CD4-positive, alpha-beta T cell (primary cell): ENCODE results near the gene SFSWAP. TPM values are rescaled to one million over a fixed set of nuclear protein-coding genes. Genes with fewer than 3 reads are reported as not detected.

Source experiments
- ATAC-seq: fragments of 200-7000 bp; cut with Tn5 transposase; one replicate; pipeline ENCODE4 v1.10.0; 2022; ENCODE audit warnings: mild to moderate bottlenecking; ENCODE audit not compliant: poor library complexity
- CTCF ChIA-PET: fragments of 350-600 bp; sonication (Branson Sonifier 250); formaldehyde crosslinking; loops from one replicate; lab custom pipeline; 2021; ENCODE audit warnings: antibody characterized with exemption, inconsistent platforms; lab: Charles Lee
- POLR2A ChIA-PET: fragments of 350-600 bp; sonication (Branson Sonifier 250); formaldehyde crosslinking; loops from one replicate; lab custom pipeline; 2021; ENCODE audit warnings: antibody characterized with exemption, inconsistent platforms; lab: Charles Lee
- DNase-seq, 14 experiments: peaks; one replicate each; pipeline ENCODE4 v3.0.0-alpha.2; 2013 to 2020; ENCODE audit warnings: mixed read lengths in 2 of 14
- H3K27ac ChIP-seq, 2 donors: one replicate each; pipeline versions ENCODE4 v1.5.1 to v1.7.0; 2013; ENCODE audit warnings: low read length in 2 of 2, low read depth in 1 of 2, mild to moderate bottlenecking in 1 of 2
- H3K27me3 ChIP-seq, 2 experiments: 1 replicate in 1 of 2; 2 replicates in 1 of 2; pipeline versions ENCODE4 v1.6.1 to v1.7.0; 2013; ENCODE audit warnings: low read length in 2 of 2, control low read depth in 1 of 2, mild to moderate bottlenecking in 1 of 2, moderate library complexity in 1 of 2; ENCODE audit not compliant: insufficient read depth in 2 of 2, control insufficient read depth in 1 of 2
- H3K36me3 ChIP-seq: one replicate; pipeline ENCODE4 v1.6.1; 2013; ENCODE audit warnings: low read length, control low read depth; ENCODE audit not compliant: insufficient read depth
- H3K4me1 ChIP-seq: one replicate; pipeline ENCODE4 v1.6.1; 2013; ENCODE audit warnings: low read length, control low read depth; ENCODE audit not compliant: insufficient read depth
- H3K4me3 ChIP-seq: one replicate; pipeline ENCODE4 v1.5.1; 2013; ENCODE audit warnings: mild to moderate bottlenecking, low read length, moderate library complexity
- H3K9me3 ChIP-seq, 2 experiments: 1 replicate in 1 of 2; 2 replicates in 1 of 2; pipeline versions ENCODE4 v1.6.1 to v1.7.0; 2013; ENCODE audit warnings: low read length in 2 of 2, mild to moderate bottlenecking in 2 of 2, control low read depth in 1 of 2, moderate library complexity in 1 of 2; ENCODE audit not compliant: control insufficient read depth in 1 of 2, insufficient read depth in 1 of 2
- H3K27ac Mint-ChIP-seq: one replicate; pipeline ENCODE4 v1.8.0; 2020; ENCODE audit warnings: mixed read lengths
- H3K27me3 Mint-ChIP-seq: one replicate; pipeline ENCODE4 v1.8.0; 2021; ENCODE audit warnings: mixed read lengths
- H3K36me3 Mint-ChIP-seq: one replicate; pipeline ENCODE4 v1.8.0; 2021; ENCODE audit warnings: low read depth, mixed read lengths
- H3K4me1 Mint-ChIP-seq: one replicate; pipeline ENCODE4 v1.8.0; 2021; ENCODE audit warnings: low read depth, mixed read lengths
- H3K4me3 Mint-ChIP-seq: one replicate; pipeline ENCODE4 v1.8.0; 2020; ENCODE audit warnings: mild to moderate bottlenecking, mixed read lengths
- H3K9me3 Mint-ChIP-seq: one replicate; pipeline ENCODE4 v1.8.0; 2020; ENCODE audit warnings: mixed read lengths
- CTCF ChIP-seq: fragments of 200-600 bp; IDR thresholded peaks from one replicate; pipeline ENCODE4 v1.8.0; 2022; ENCODE audit warnings: antibody characterized with exemption, mild to moderate bottlenecking
- intact Hi-C, 2 experiments: fragments of 100-400 bp; cut with DNase I in 1 of 2; cut with micrococcal nuclease in 1 of 2; formaldehyde crosslinking; loops; one replicate each; pipeline versions ENCODE4 v1.15.1 to v1.9.0; 2023 to 2025; cut with DNase I, micrococcal nuclease
- total RNA-seq, 174 experiments: library from RNA in 2 of 174; stranded (reverse) in 2 of 174; gene quantifications; one replicate each; pipeline ENCODE4 v1.2.3 and lab custom pipeline; 2021 to 2026

SFSWAP gene
- total RNA-seq, 2 experiments from 2014 or later, result 88.7 to 98.4 TPM

DNA sequence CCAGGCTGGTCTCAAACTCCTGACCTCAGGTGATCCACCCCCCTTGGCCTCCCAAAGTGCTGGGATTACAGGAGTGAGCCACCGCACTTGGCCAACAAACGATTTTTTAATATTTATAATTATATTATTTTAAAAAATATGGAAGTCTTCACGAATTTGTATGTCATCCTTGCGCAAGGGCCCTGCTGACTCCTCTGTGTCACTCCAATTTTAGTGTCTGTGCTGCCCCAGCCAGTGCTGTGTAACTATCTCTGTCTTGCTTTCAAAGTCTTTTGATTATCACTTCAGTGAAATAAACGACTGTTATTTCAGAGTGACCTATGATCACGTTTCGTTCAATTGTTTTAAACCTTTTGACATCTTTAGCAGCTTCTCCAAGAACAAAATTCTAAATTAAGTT is 104.2 kb downstream of the SFSWAP start:
- POLR2A ChIA-PET, result no interaction called here
- H3K4me1 Mint-ChIP-seq, result no peaks in the 10 kb centered on the region
- intact Hi-C loops, result no loop called here
- no peak overlapping the region for H3K27ac Mint-ChIP-seq
- TF ChIP-seq CTCF, result no peak
- H3K4me3 Mint-ChIP-seq, result no peak overlapping the region
- peaks cover 4% of the 10 kb centered on the region for H3K9me3 Mint-ChIP-seq
- Histone ChIP-seq H3K27ac (no peak overlapping the region), H3K27me3 (no peaks in the 10 kb centered on the region), H3K4me1 (no peaks in the 10 kb centered on the region), H3K36me3 (no peaks in the 10 kb centered on the region), H3K9me3 (peaks cover 0 to 26% of the 10 kb centered on the region in 2 experiments), H3K4me3 (no peak overlapping the region)
- H3K27me3 Mint-ChIP-seq, result no peaks in the 10 kb centered on the region
- peaks cover 5% of the 10 kb centered on the region for H3K36me3 Mint-ChIP-seq
- no peak for DNase-seq
- CTCF ChIA-PET, result no interaction called here
- ATAC-seq, result no peak

DNA sequence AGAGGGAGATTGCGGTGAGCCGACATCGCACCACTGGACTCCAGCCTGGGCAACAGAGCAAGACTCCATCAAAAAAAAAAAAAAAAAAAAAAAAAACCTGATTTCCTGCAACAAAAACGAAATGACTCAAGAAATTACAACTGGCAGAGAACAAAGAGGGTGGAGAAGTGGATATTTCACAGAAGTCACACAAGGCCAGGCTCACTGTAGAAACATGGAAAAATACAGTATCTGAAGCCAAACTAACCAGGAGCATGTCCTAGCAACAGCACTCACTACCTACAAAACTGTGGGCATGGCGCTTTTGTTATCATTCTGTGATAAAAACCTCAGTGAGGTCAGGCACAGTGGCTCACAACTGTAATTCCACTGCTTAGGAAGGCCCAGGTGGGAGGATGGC is 105.6 kb downstream of the SFSWAP start:
- Mint-ChIP-seq H3K4me1 (no peaks in the 10 kb centered on the region), H3K36me3 (peaks cover 5% of the 10 kb centered on the region), H3K9me3 (peaks cover 4% of the 10 kb centered on the region), H3K27me3 (no peaks in the 10 kb centered on the region), H3K27ac (no peak overlapping the region), H3K4me3 (no peak overlapping the region)
- Histone ChIP-seq H3K27me3 (no peaks in the 10 kb centered on the region), H3K4me1 (no peaks in the 10 kb centered on the region), H3K36me3 (no peaks in the 10 kb centered on the region), H3K27ac (no peak overlapping the region), H3K9me3 (peaks cover 0 to 16% of the 10 kb centered on the region in 2 experiments), H3K4me3 (no peak overlapping the region)
- no peak for ATAC-seq
- TF ChIP-seq CTCF, result no peak
- intact Hi-C loops, result no loop called here
- ChIA-PET CTCF (no interaction called here), POLR2A (no interaction called here)
- DNase-seq, result no peak

- no peaks in the 10 kb centered on the region for H3K36me3 ChIP-seq
- Mint-ChIP-seq H3K4me3 (no peak overlapping the region), H3K27ac (no peak overlapping the region), H3K27me3 (no peaks in the 10 kb centered on the region), H3K36me3 (peaks cover under 1% of the 10 kb centered on the region), H3K9me3 (peaks cover 4% of the 10 kb centered on the region), H3K4me1 (no peaks in the 10 kb centered on the region)
- no peaks in the 10 kb centered on the region for H3K4me1 ChIP-seq
- H3K27me3 ChIP-seq, result no peaks in the 10 kb centered on the region
- H3K27ac ChIP-seq, result no peak overlapping the region
- no peak for ATAC-seq
- no peak for TF ChIP-seq CTCF
- ChIA-PET CTCF (no interaction called here), POLR2A (no interaction called here)
- H3K4me3 ChIP-seq, result no peak overlapping the region
- DNase-seq, result no peak
- H3K9me3 ChIP-seq, result peaks cover 0 to 13% of the 10 kb centered on the region in 2 experiments
- intact Hi-C loops, result no loop called here
Measured at GRCh38 chr12:131817241-131817640, 106.4 kb downstream of the SFSWAP start.
